ENCODE results near the gene OR2T35. TPM values are rescaled to one million over a fixed set of nuclear protein-coding genes. Genes with fewer than 3 reads are reported as not detected.

Gene OR2T35
- total RNA-seq, 2 experiments from 2014 or later: not detected

DNA sequence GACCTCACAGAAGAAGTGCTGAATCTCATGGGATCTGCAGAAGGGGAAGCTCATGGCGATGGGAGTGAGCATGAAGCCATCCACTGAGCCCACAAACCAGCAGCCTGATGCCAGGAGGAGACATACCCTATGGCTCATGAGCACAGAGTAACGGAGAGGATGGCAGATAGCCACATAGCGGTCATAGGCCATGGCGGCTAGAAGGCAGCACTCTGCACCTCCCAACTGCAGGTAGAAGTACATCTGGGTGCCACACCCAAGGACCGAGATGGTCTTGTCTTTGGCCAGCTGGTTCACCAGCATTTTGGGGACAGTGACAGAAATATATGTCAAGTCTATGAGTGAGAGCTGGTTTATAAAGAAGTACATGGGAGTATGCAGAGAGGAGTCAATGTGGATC lies 51.9 kb downstream of the OR2T35 start:
- Histone ChIP-seq H3K36me3 (ENCODE audit: insufficient read depth, low read length) (no peaks in the 10 kb centered on the region), H3K27ac (ENCODE audit: low read depth, low read length, poor library complexity, severe bottlenecking) (no peak overlapping the region), H3K9me2 (ENCODE audit: insufficient read depth, low read length) (no peaks in the 10 kb centered on the region), H3K4me3 (ENCODE audit: low read depth, low read length, poor library complexity, severe bottlenecking) (no peak overlapping the region), H4K20me1 (ENCODE audit: insufficient read depth, low read length) (no peaks in the 10 kb centered on the region), H2AFZ (ENCODE audit: low read length) (no peak overlapping the region), H3K9me3 (ENCODE audit: low read length) (no peaks in the 10 kb centered on the region), H3K4me2 (ENCODE audit: low read length) (no peak overlapping the region), H3K4me1 (ENCODE audit: insufficient read depth, low read length, poor library complexity, severe bottlenecking) (no peaks in the 10 kb centered on the region), H3K79me2 (ENCODE audit: insufficient read depth, low read depth, low read length) (no peaks in the 10 kb centered on the region)
- ChIA-PET POLR2A (no interaction called here), CTCF (ENCODE audit: unreplicated experiment) (no interaction called here)
- no peak for TF ChIP-seq EZH2phosphoT487 (IDR thresholded peaks at IDR 0.05; ENCODE audit: borderline replicate concordance, low read depth, low read length)
- no peak for TF ChIP-seq CTCF (conservative IDR thresholded peaks at IDR 0.05; ENCODE audit: low read length)
- no TSS peak for BruUV-seq (replicated peaks)
- no peak for DNase-seq (ENCODE audit: low spot score)
- intact Hi-C loops (cut with micrococcal nuclease; ENCODE audit: unreplicated experiment): no loop called here

- H3K27ac ChIP-seq (ENCODE audit: low read depth, low read length, poor library complexity, severe bottlenecking): no peak overlapping the region
- H3K36me3 ChIP-seq (ENCODE audit: insufficient read depth, low read length): no peaks in the 10 kb centered on the region
- BruUV-seq (replicated peaks): no TSS peak
- no peak overlapping the region for H3K4me2 ChIP-seq (ENCODE audit: low read length)
- no peaks in the 10 kb centered on the region for H3K4me1 ChIP-seq (ENCODE audit: insufficient read depth, low read length, poor library complexity, severe bottlenecking)
- ChIA-PET POLR2A (no interaction called here), CTCF (ENCODE audit: unreplicated experiment) (no interaction called here)
- intact Hi-C loops (cut with micrococcal nuclease; ENCODE audit: unreplicated experiment): no loop called here
- H3K79me2 ChIP-seq (ENCODE audit: insufficient read depth, low read depth, low read length): no peaks in the 10 kb centered on the region
- H4K20me1 ChIP-seq (ENCODE audit: insufficient read depth, low read length): no peaks in the 10 kb centered on the region
- TF ChIP-seq CTCF (conservative IDR thresholded peaks at IDR 0.05; ENCODE audit: low read length) (no peak), EZH2phosphoT487 (IDR thresholded peaks at IDR 0.05; ENCODE audit: borderline replicate concordance, low read depth, low read length) (no peak)
- no peaks in the 10 kb centered on the region for H3K9me2 ChIP-seq (ENCODE audit: insufficient read depth, low read length)
- no peak overlapping the region for H3K4me3 ChIP-seq (ENCODE audit: low read depth, low read length, poor library complexity, severe bottlenecking)
- H3K9me3 ChIP-seq (ENCODE audit: low read length): no peaks in the 10 kb centered on the region
- H2AFZ ChIP-seq (ENCODE audit: low read length): no peak overlapping the region
- no peak for DNase-seq (ENCODE audit: low spot score)
Measured at GRCh38 chr1:248592655-248593054, 52.4 kb downstream of the OR2T35 start.

DNA sequence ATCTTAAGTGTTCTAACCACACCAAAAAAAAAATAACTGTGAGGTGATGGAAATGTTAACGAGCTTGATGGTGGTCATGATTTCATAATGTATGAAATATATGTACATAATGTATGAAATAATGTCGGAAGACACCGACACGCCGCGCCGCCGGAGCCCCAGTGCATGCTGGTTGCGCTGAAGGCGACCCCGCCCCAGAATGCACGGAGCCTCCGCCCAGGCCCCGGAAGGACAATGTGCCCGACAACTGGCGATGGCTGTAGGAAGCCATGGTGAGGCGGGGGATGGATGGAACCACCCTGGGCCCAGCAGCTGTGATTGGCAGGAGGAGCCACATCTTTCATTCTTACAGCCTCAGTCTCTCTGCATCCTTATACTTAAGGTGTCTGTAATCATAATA lies 55.0 kb downstream of the OR2T35 start:
- H3K79me2 ChIP-seq (ENCODE audit: insufficient read depth, low read depth, low read length): no peaks in the 10 kb centered on the region
- POLR2A ChIA-PET: no interaction called here
- no peak overlapping the region for H3K4me2 ChIP-seq (ENCODE audit: low read length)
- no peaks in the 10 kb centered on the region for H3K4me1 ChIP-seq (ENCODE audit: insufficient read depth, low read length, poor library complexity, severe bottlenecking)
- H3K9me3 ChIP-seq (ENCODE audit: low read length): no peaks in the 10 kb centered on the region
- no peaks in the 10 kb centered on the region for H3K36me3 ChIP-seq (ENCODE audit: insufficient read depth, low read length)
- DNase-seq (ENCODE audit: low spot score): no peak
- no peak overlapping the region for H2AFZ ChIP-seq (ENCODE audit: low read length)
- no peak overlapping the region for H3K4me3 ChIP-seq (ENCODE audit: low read depth, low read length, poor library complexity, severe bottlenecking)
- BruUV-seq (replicated peaks): no TSS peak
- TF ChIP-seq EZH2phosphoT487 (IDR thresholded peaks at IDR 0.05; ENCODE audit: borderline replicate concordance, low read depth, low read length) (no peak), CTCF (conservative IDR thresholded peaks at IDR 0.05; ENCODE audit: low read length) (no peak)
- no peaks in the 10 kb centered on the region for H3K9me2 ChIP-seq (ENCODE audit: insufficient read depth, low read length)
- H4K20me1 ChIP-seq (ENCODE audit: insufficient read depth, low read length): no peaks in the 10 kb centered on the region
- H3K27ac ChIP-seq (ENCODE audit: low read depth, low read length, poor library complexity, severe bottlenecking): no peak overlapping the region
- intact Hi-C loops (cut with micrococcal nuclease; ENCODE audit: unreplicated experiment): no loop called here
- CTCF ChIA-PET (ENCODE audit: unreplicated experiment): no interaction called here

Data from OCI-LY7 (cell line).